Choroid plexus epithelial cell (primary cell): Measurements from ENCODE around the gene RPS6KA2.

Source experiments
- DNase-seq: peaks from one replicate; pipeline ENCODE4 v3.0.0-alpha.2; 2010; ENCODE audit warnings: low read depth
- H3K4me3 ChIP-seq: 2 replicates; pipeline ENCODE4 v1.5.1; 2011; ENCODE audit warnings: low read depth, mild to moderate bottlenecking, control low read depth, low read length, moderate library complexity
- CTCF ChIP-seq: conservative IDR thresholded peaks from 2 replicates; pipeline ENCODE4 v1.5.1; 2011; ENCODE audit warnings: low read depth, mild to moderate bottlenecking, control low read depth, inconsistent platforms, low read length, moderate library complexity

Gene RPS6KA2

GRCh38 chr6:166499350-166500163 lies 127.5 kb downstream of the RPS6KA2 start:
- no peak overlapping the region for H3K4me3 ChIP-seq
- DNase-seq: no peak
- no peak for TF ChIP-seq CTCF

GRCh38 chr6:166498661-166499349 lies 128.2 kb downstream of the RPS6KA2 start:
- no peak for DNase-seq
- no peak overlapping the region for H3K4me3 ChIP-seq
- TF ChIP-seq CTCF: no peak

- H3K4me3 ChIP-seq: no peak overlapping the region
- DNase-seq: no peak
- no peak for TF ChIP-seq CTCF
Measured at GRCh38 chr6:166498228-166498627, 128.8 kb downstream of the RPS6KA2 start.

GRCh38 chr6:166497087-166497899 lies 129.8 kb downstream of the RPS6KA2 start:
- no peak for DNase-seq
- no peak for TF ChIP-seq CTCF
- H3K4me3 ChIP-seq: no peak overlapping the region

- no peak for DNase-seq
- H3K4me3 ChIP-seq: no peak overlapping the region
- no peak for TF ChIP-seq CTCF
Measured at GRCh38 chr6:166496460-166496859, 130.6 kb downstream of the RPS6KA2 start.

- DNase-seq: no peak
- no peak for TF ChIP-seq CTCF
- no peak overlapping the region for H3K4me3 ChIP-seq
Measured at GRCh38 chr6:166495487-166496314, 131.3 kb downstream of the RPS6KA2 start.
